ENCODE data around the gene CRIM1.

GRCh38 chr2:36536776-36537175 is 181.2 kb downstream of the CRIM1 start:
- TF ChIP-seq EZH2 (IDR thresholded peaks at IDR 0.05; ENCODE audit: low read depth) (no peak), CTCF (conservative IDR thresholded peaks at IDR 0.05) (no peak)

Measured in PC-9 (cell line).